GM21390 (cell line): ENCODE measurements around the gene EPS8L1.
"Not testable (repeated sequence)": the region's sequence is repeated elsewhere in the genome, so short reads cannot be mapped to it uniquely, and the experiment has no call there.

Experiments used
- ATAC-seq: cut with Tn5 transposase; IDR thresholded peaks from one replicate; pipeline ENCODE4 v1.9.1; 2021; ENCODE audit not compliant: unreplicated experiment

Gene EPS8L1

DNA sequence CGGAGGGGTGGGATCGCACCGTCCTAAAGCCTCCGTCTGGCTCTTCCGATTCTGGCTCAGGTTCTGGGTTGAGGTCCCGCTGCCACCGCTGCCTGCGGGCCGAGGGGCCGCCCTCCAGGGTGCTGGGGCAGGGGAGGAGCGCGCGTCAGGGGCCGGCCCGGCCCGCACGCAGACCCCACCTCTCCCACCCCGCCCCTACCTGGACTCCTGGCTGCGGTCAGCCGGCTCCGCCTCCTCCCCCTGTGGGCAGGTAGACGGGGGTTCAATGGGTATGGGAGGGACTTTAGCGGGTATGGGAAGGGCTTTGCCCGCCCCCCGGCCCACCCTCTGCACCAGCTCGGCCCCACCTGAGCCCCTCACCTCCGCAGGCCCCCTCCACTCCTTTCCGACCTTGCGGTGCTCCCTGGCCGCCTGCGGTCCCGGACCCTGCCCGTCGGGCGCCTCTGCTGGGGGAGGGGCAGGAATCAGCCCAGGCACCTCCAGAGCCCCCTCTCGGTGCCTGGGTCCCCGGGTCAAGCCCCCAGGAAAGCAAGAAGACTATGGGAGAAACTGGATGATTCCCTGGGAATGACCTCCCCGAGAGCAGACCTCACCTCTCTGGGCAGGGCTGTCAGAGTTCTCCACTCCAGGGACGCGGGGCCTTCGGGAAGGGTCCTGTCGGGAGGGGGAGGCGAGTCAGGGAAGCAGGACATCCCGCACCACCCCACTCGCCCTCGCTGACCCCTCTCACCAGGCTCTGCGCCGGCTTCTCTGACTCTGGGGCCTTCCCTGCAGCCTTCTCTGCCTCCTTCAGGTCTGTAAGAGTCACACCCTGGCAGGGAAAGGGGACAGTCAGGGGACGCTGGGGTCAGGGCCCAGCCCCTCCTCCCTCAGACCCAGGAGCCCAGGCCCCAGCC is 17.0 kb downstream of the EPS8L1 start:
- ATAC-seq, result no peak

DNA sequence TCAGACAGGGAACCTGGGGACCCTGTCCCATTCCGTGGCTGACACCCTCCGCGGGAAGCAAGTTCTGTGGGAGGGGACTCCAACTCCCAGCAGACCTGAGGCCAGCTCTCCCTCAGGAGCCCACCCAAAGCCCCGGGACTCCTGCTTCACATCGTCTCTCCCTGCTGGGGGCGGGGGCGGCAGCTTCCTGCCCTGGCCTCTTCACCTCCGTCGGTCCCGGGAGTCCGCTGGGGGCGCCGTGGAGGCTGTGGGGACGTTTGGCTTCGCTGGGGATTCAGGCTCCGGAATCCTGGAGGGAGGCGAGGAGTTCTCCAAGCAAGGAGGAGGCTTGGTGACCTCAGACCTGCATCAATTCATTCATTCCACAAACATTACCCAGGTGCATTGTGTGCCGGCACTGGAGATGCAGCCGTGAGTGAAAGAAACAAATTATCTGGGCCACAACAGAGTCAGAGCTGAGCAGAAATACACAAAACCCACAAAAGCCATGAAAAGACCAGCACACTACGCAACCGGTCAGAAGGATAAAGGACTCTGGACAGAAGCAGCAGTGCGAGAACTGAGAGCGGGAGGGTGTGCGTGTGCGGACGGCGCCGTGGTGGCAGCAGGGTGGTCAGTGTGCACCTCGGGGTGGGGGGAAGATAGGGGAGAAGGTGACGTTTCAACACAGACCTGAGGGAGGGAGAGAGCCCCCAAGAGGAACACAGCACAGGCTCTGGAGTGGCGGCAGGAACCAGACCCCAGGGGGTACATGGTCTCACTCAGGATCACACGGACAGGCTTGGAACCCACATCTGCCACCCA is 19.0 kb downstream of the EPS8L1 start:
- ATAC-seq, result no peak

DNA sequence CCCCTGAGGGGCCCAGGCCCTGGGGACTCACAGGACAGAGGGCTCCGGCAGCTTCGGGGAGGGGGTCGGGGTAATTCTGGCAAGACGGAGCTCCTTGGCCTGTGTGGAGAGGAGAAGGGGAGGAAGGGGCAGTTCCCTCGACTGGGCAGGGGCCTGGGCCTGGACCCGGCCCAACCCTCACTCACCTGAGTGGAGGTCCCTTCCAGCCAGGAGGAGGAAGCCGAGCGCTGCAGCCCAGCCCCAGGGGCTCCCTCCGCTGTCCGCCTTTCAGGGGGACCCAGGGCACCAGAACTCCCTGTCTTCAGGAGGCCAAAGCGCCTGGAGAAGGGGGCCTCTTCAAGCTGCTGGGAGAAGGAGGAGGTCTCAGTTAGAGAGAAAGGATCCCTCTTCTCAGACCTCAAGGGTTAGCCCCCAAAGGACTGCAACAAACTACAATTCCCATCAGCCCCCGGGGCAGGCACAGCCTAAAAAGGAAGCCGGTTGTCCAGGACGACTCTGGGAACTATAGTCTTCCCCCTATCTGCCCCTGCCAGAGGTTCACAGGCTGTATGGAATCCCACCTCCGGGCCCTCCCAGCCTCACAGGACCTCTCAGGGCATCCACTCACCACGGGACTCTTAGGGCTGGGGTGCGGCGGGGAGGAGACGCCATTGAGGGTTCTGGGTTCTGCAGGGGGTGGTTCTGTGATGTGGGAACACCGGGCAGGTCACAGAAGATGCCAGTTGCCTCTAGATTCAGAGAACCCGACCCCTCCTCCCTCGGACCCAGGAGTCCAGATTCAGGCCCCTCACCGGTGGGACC is 19.8 kb downstream of the EPS8L1 start:
- no peak for ATAC-seq

DNA sequence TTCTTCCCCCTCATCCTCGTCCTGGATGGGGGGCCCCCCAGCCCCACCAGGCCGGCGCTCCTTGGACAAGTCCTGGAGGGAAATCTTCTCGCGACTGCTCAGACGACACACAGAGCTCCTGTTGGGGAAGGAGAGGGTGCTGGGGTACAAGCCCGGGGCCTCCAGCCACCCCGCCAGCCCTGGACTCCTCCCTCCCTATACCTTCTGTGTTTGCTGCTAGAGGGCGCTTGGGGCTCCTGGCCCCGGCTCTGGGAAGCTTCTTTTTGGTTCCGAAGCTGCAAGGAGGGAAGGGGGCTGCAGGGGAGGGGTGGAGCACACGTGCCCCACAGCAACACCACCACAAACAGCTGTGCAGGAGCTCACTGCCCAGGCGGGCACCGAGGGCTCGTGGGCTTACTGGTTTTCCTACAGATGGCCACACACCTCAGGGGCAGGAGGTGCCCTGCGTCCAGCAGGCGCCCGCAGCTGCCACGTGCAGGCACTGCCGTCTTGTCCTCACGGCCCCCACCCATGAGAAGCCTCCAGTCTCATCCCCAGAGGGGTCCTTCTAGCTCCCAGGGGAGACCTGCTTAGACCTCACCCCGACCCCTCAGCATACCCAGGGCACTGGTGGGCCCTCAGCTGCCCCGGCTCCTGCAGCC is 20.5 kb downstream of the EPS8L1 start:
- ATAC-seq, result no peak

DNA sequence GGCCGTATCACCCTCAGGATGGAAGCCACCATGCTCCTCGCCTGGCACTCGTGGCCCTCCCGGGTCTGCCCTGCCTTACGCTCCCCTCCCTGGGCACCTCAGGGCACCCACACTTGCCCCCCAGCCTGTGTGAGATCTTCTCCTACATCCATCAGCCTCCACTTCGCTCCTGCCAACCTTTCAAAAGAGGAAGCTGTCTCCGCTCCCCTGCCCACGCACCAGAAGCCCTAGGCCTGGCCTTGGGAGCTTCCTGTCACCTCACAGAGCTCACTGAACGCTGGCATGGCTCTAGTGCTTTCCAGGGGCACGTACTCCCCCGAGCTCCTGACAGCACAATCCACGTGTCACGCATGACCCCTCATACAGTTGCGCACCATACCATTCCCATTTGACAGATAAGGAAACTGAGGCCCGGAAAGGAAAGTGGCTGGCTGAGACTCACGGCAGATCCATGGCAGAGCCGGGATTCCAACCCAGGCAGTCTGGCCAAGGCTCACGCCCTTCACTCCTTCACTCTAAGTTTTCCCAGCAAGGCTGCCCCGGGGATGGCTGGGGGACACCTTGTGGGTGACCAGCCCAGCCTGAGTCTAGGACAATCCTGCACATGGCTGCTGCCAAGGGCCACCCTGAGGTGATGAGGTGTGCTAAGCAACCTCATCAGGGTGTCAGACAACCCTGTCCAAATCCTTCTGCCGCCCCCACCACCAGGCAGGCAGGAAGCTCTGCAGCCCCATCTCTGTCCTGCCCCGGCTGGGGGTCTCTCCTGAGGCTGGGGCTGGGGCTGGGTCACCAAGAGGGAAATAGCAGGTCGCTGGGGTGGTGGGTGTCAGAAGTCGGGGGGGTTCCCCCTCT is 22.4 kb downstream of the EPS8L1 start:
- no peak for ATAC-seq

DNA sequence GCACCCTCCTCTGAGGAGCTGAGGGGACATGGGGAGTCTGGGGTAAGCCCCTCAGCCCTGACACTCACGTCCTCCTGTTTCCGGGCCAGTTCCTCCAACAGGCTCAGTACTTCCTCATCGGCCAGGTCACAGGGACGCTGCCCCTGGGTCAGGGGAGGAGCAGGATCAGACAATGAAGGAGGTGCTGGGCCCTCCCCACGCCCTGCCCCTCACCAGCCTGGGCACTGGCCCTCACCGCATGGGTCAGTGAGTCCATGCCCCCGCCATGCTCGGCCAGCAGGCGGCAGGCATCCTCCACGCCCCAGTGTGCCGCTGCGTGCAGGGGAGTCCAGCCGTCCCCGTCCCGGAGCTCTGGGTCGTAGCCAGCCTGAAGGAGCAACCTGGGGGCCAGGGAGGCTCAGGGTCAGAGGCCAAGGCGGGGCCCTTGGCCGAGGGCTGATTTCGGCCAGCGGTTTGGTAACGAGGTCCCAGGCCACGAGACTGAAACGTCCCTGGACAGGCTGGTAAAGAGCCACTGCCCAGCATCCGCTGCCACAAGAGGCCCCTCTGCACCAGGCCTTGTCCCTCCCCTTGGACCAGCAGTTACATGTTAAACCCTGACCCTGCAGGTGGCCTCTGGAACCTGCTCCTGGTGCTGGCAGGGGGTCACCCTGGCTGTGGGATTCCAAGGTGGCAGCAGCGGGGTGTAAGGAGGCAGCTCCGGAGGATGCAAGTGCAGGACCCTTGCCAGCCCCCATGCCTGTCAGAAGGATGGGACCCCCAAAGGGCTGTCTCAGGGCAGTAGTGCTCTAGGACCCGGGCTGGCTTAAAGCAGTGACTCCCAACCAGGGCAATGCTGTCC is 23.3 kb downstream of the EPS8L1 start:
- ATAC-seq, result no peak

DNA sequence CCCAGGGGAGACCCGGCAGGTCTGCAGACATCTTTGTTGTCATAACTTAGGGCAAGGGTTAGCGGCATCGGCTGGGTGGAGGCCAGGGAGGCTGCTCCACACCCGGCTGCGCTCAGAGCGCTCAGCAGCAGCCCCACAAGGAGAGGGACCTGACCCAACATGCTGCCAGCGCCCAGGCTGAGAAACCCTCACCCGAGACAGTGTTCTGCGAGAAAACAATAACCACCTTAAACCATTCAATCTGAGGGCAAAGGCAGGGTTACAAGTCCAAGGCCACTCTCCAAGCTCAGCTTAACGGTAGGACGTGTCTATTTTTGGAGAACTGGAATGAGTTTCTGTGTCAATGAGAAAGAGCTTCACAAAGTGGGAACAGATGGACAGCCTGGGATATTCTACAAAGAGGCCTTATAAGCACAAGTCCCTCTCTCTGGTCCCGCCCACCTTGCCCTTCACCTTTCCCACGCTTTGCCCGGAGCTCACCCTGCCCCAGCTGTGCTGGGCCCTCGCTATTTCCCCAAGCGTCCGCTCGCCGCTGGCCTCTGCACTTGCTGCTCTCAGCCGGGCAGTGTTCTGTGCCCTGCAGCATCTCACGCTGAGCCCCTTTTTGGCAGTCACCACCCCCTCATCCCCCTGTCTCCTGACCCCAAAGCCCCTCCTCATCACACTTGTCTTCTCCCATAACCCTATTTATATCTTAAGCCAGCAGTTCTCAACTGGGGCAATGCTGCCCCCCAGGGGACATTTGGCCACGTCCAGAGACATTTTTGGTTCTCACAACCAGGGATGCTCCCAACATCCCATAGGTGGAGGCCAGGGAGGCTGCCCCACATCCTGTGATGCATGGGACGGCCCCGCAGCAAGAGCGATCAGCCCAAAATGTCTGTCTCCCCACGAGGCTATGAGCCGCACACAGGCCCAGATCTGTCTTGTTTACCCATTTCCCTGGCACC is 24.2 kb downstream of the EPS8L1 start:
- ATAC-seq, result no peak

DNA sequence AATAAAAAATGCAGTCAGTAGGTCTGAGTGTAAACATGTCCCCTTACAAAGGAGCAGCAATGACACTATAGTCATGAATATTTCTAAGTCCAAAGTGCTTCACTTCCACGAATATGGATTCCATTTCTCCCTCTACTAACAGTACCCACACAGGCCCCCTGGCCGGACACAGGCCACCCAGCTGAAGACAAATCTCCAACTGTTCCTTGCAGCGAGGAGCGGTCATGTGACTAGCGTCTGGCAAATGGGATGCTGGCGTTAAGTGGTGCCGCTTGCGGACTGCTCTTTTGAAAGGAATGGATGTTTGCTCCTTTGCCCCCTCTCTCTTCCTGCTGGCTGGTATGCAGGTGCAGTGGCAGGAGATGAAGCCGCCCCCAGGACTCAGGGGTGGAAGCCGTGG is 25.6 kb downstream of the EPS8L1 start:
- ATAC-seq, result no peak

DNA sequence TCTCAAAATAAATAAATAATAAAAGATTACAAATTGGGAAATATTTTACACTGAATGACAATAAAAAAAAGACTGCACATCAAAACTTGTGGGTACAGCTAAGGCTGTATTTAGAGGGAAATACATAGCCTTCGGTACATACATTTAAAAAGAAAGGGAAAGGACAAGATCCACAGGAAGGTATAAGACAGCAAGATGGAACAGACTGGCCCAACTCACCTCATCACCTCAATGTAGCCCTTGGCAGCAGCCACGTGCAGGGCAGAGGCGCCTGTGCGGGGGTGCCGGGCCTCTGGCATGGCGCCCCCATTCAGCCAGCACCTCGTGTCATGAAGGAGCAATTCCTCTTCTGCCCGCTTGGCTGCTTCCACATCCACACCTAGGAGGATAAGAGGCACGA is 27.5 kb downstream of the EPS8L1 start:
- no peak for ATAC-seq

DNA sequence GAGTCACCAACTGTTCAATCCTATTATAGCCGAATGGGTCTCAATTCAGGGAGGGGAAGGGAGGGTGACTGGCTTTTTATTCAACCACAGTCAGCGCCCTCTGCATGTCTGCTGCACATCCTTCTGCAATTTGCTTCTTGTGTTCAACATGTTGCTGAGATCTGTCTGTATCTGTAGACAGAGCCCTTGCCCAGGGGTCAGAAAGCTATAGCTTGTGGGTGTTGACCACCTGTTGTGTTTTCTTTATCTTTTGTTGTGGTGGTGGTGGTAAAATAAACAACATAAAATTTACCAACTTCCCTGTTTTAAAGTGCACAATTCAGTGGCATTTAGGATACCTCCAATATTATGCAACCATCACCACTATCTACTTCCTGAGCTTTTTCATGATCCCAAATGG is 29.6 kb downstream of the EPS8L1 start:
- no peak for ATAC-seq

DNA sequence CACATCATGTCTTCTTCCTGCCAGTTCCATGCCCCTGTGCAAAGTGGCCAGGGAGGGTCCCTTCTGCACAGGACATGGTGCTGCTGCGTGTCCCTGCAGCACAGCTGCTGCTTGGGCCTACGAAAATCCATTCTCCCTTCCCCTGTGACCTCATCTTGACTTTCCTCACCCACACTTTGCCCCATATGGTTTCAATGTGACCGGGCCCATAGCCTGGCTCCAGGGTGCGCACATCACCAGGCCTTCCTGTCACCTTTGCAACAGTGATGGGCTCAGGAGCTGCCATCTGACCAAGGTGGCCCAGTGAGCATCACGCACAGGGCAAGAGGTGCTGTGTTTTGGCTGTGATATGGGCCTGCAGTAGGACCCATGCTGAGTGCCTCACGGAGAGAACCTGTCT is 30.9 kb downstream of the EPS8L1 start:
- ATAC-seq, result no peak

DNA sequence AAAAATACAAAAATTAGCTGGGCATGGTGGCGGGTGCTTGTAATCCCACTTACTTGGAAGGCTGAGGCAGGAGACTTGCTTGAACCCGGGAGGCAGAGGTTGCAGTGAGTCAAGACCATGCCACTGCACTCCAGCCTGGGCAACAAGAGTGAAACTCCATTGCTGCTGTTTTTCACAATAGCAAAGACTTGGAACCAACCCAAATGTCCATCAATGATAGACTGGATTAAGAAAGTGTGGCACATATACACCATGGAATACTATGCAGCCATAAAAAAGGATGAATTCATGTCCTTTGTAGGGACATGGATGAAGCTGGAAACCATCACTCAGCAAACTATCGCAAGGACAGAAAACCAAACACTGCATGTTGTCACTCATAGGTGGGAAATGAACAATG is 31.6 kb downstream of the EPS8L1 start:
- ATAC-seq, result not testable (repeated sequence)

DNA sequence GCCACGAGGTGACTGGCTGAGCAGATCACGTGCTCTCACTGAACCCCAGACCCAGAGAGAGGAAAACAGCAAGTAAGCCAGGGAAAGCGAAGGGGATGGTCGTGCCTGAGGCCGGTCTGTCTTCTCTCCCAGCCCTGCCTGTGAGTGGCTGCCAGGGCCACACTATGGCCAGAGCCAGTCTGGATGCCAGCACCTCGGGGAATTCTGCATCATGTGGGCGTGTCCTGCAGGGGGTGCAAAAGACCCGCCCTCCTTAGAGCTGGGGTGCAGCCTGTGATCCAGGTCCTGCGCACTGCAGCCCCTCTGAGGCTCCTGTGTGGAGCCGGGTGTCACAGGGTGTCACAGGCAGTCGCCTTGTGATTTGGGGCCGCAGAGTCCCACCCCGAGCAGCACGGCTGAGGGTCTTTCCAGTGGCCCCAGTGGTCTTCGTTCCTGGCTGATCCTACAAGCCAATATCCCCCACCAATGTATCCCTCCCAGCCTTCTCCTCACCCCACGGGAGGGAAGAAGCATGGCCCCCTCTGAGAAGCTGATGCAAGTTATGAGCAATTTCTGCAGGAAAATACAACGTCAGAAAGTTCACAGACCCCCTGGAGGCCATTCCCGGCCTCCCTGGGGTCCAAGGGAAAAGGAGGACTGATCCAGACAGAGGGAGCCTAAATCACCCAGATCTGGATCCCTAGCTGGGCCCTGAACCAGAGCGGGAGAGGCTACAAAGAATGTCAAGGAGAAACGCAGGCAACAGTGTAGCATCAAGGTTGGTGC is 34.0 kb downstream of the EPS8L1 start:
- ATAC-seq, result no peak

DNA sequence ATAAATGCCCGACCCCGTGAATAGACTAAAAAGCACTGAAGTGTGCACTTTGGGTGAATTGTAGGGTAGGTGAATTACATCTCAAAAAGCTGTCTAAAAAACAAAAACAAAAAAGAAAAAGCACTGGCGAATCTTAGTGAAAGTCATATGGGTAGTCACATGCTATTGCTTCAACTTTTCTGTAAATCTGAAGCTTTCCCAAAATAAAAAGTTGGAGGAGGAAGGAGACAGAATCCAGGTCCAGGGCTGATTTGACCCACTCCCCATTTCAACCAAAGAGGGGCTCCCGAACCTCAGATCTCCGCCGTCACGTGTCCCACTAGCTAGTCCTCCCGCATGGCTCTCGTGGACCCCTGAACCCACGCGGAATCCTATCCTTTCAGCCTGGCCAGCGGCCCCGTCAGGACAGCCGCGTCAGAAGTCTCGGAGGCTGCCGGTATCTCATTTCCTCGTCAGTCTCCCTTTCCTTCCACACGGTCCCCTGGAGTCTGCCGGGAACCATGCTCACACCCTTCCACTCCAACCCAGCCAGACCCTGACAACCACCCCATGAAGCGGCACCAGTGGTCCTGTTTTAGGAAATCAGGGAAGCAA is 35.7 kb downstream of the EPS8L1 start:
- no peak for ATAC-seq

DNA sequence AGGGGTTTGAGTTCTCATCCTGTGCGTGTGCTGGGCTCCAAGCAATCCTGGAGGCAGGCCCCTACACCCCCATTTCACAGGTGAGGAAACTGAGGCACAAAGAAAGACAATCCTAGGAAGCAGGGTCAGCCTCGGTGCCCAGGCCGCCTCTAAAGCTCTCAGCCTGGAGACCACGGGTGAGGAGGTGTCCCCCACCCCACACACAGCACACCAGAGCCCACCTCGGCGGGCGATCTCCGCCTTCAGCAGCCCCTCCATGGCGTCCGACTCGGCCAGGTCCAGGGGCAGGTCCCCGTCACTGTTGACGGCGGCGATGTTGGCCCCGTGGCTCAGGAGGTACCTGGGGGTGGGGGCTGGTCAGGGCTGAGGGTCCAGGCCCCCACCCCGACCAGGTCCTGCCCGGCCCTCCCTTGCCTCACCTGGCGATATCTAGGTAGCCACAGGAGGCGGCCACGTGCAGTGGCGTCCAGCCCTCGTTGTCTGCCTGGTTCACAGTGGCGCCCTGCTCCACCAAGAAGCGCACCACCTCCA is 36.6 kb downstream of the EPS8L1 start:
- no peak for ATAC-seq

DNA sequence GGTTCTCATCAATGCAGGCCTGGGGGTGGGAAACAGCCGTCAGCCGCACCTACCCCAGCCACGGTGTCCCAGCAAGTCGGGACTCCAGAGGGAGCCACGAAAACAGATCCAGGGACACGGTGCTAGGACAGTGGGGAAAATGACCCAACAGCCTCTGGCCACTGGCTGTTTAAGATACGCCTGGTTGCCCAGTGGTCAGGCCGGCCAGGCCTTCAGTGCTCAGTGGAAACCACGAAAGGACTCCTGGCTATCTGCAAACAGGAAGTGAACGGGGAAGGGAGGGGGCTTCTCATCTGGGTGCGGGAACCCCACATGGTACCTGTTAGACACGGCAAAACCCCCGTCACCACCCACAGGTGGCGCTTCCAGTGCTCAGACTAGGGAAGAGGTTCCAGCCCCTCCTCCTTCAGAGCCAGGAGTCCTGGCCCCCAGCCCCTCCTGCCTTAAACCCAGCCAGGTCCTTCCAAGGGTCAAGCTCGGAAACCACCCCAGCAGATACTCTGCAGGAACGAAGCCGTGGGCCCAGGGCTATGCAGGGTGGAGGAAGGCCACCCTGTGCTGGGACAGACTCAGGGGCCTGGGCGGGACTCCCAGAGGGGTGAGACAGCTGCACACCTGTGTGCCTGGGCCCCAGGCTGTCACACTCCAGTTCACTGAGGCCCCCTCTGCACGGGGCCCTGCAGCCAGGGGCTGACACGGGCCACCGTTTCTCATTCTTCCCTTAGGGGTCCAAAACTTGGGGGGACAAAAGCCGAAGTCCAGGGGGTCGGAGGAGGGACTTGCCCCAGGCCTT is 37.3 kb downstream of the EPS8L1 start:
- no peak for ATAC-seq
